HEK293 (cell line): ENCODE measurements around the gene CORT.

Experiments used
- CTCF ChIA-PET: fragments of 350-600 bp; formaldehyde crosslinking; extraction: SDS; loops from one replicate; lab custom pipeline; 2021; ENCODE audit warnings: antibody characterized with exemption; lab: Yijun Ruan, JAX
- POLR2A ChIA-PET: fragments of 300-600 bp; formaldehyde crosslinking; extraction: SDS; loops from one replicate; lab custom pipeline; 2020; ENCODE audit warnings: antibody characterized with exemption, inconsistent platforms; lab: Yijun Ruan, JAX
- H3K27ac ChIP-seq: fragments of 200-500 bp; sonication (Bioruptor generic); 2 replicates; pipeline ENCODE4 v1.5.1; 2014; ENCODE audit warnings: low read depth, low read length, control low read depth, inconsistent platforms; ENCODE audit errors: extremely low read depth
- H3K36me3 ChIP-seq, 2 experiments: fragments of 200-500 bp in 1 of 2; sonication (Bioruptor generic) in 1 of 2; 1 replicate in 1 of 2; 2 replicates in 1 of 2; pipeline ENCODE4 v1.5.1; 2014 to 2017; ENCODE audit warnings: inconsistent platforms in 2 of 2, low read length in 2 of 2; ENCODE audit not compliant: control insufficient read depth in 2 of 2, insufficient read depth in 1 of 2
- H3K4me1 ChIP-seq: fragments of 200-500 bp; sonication (Bioruptor generic); 2 replicates; pipeline ENCODE4 v1.5.1; 2014; ENCODE audit warnings: mild to moderate bottlenecking, low read length, inconsistent platforms; ENCODE audit not compliant: control insufficient read depth, insufficient read depth
- H3K4me3 ChIP-seq: 2 replicates; pipeline ENCODE4 v1.5.1; 2011; ENCODE audit warnings: low read depth, mild to moderate bottlenecking, control low read depth, low read length, moderate library complexity
- H3K9me3 ChIP-seq: fragments of 200-500 bp; sonication (Bioruptor generic); 2 replicates; pipeline ENCODE4 v1.5.1; 2014; ENCODE audit warnings: low read depth, low read length, inconsistent platforms; ENCODE audit not compliant: control insufficient read depth, insufficient read depth
- GLIS1 ChIP-seq: fragments of 450-650 bp; formaldehyde crosslinking; IDR thresholded peaks from 2 replicates; pipeline ENCODE4 v1.5.1; 2016; ENCODE audit warnings: missing biosample characterization, missing genetic modification characterization
- HIC1 ChIP-seq: fragments of 450-650 bp; formaldehyde crosslinking; IDR thresholded peaks from 2 replicates; pipeline ENCODE4 v1.5.1; 2016; ENCODE audit warnings: missing biosample characterization, missing genetic modification characterization
- IKZF3 ChIP-seq: fragments of 450-650 bp; IDR thresholded peaks from 2 replicates; pipeline ENCODE4 v1.5.0; 2018; ENCODE audit warnings: missing biosample characterization, mild to moderate bottlenecking, missing genetic modification characterization, moderate library complexity
- KLF17 ChIP-seq: fragments of 450-650 bp; formaldehyde crosslinking; IDR thresholded peaks from 2 replicates; pipeline ENCODE4 v1.5.1; 2016; ENCODE audit warnings: missing biosample characterization, missing genetic modification characterization
- KLF8 ChIP-seq: fragments of 450-650 bp; formaldehyde crosslinking; IDR thresholded peaks from 2 replicates; pipeline ENCODE4 v1.5.1; 2016; ENCODE audit warnings: missing biosample characterization, missing genetic modification characterization
- OSR2 ChIP-seq: fragments of 450-650 bp; formaldehyde crosslinking; IDR thresholded peaks from 2 replicates; pipeline ENCODE4 v1.5.1; 2016; ENCODE audit warnings: missing biosample characterization, missing genetic modification characterization
- PRDM1 ChIP-seq: fragments of 450-650 bp; formaldehyde crosslinking; IDR thresholded peaks from 2 replicates; pipeline ENCODE4; 2016; ENCODE audit warnings: missing biosample characterization, missing genetic modification characterization
- PRDM10 ChIP-seq: fragments of 450-650 bp; formaldehyde crosslinking; IDR thresholded peaks from 2 replicates; pipeline ENCODE4 v1.5.1; 2016; ENCODE audit warnings: missing biosample characterization, missing genetic modification characterization
- PRDM6 ChIP-seq: fragments of 450-650 bp; formaldehyde crosslinking; IDR thresholded peaks from 2 replicates; pipeline ENCODE4 v1.5.1; 2017; ENCODE audit warnings: missing biosample characterization, missing genetic modification characterization
- SP7 ChIP-seq: fragments of 450-650 bp; formaldehyde crosslinking; IDR thresholded peaks from 2 replicates; pipeline ENCODE4 v1.5.1; 2016; ENCODE audit warnings: missing biosample characterization, missing genetic modification characterization
- ZBTB17 ChIP-seq: fragments of 450-650 bp; formaldehyde crosslinking; IDR thresholded peaks from 2 replicates; pipeline ENCODE4 v1.5.1; 2016; ENCODE audit warnings: missing biosample characterization, missing genetic modification characterization
- ZEB2 ChIP-seq: fragments of 450-650 bp; formaldehyde crosslinking; IDR thresholded peaks from 2 replicates; pipeline ENCODE4 v1.5.1; 2016; ENCODE audit warnings: missing biosample characterization, missing genetic modification characterization
- ZFP69B ChIP-seq: fragments of 450-650 bp; formaldehyde crosslinking; IDR thresholded peaks from 2 replicates; pipeline ENCODE4 v1.5.1; 2016; ENCODE audit warnings: missing biosample characterization, missing genetic modification characterization
- ZNF18 ChIP-seq: fragments of 450-650 bp; formaldehyde crosslinking; IDR thresholded peaks from 2 replicates; pipeline ENCODE4 v1.5.1; 2016; ENCODE audit warnings: missing biosample characterization, missing genetic modification characterization
- ZNF184 ChIP-seq: fragments of 450-650 bp; IDR thresholded peaks from 2 replicates; pipeline ENCODE4 v1.5.1; 2018; ENCODE audit warnings: missing biosample characterization, mild to moderate bottlenecking, missing genetic modification characterization
- ZNF366 ChIP-seq: fragments of 450-650 bp; formaldehyde crosslinking; conservative IDR thresholded peaks from 2 replicates; pipeline ENCODE4 v1.5.1; 2016; ENCODE audit warnings: missing biosample characterization, missing genetic modification characterization
- ZNF398 ChIP-seq: fragments of 450-650 bp; formaldehyde crosslinking; IDR thresholded peaks from 2 replicates; pipeline ENCODE4 v1.5.1; 2017; ENCODE audit warnings: missing biosample characterization, missing genetic modification characterization
- ZNF473 ChIP-seq: fragments of 450-650 bp; formaldehyde crosslinking; IDR thresholded peaks from 2 replicates; pipeline ENCODE4 v1.5.1; 2017; ENCODE audit warnings: missing biosample characterization, missing genetic modification characterization
- ZNF510 ChIP-seq: fragments of 450-650 bp; formaldehyde crosslinking; IDR thresholded peaks from 2 replicates; pipeline ENCODE4 v1.5.1; 2018; ENCODE audit warnings: mild to moderate bottlenecking, missing genetic modification characterization, missing biosample characterization; ENCODE audit not compliant: insufficient replicate concordance
- ZNF600 ChIP-seq: fragments of 450-650 bp; formaldehyde crosslinking; IDR thresholded peaks from 2 replicates; pipeline ENCODE4 v1.5.1; 2016; ENCODE audit warnings: missing biosample characterization, missing genetic modification characterization
- ZNF629 ChIP-seq: fragments of 450-650 bp; formaldehyde crosslinking; IDR thresholded peaks from 2 replicates; pipeline ENCODE4 v1.5.1; 2017; ENCODE audit warnings: missing biosample characterization, missing genetic modification characterization
- ZNF660 ChIP-seq: fragments of 450-650 bp; IDR thresholded peaks from 2 replicates; pipeline ENCODE4 v1.5.1; 2018; ENCODE audit warnings: missing biosample characterization, mild to moderate bottlenecking, missing genetic modification characterization
- ZSCAN5A ChIP-seq: fragments of 450-650 bp; formaldehyde crosslinking; IDR thresholded peaks from 2 replicates; pipeline ENCODE4 v1.5.1; 2016; ENCODE audit warnings: missing biosample characterization, missing genetic modification characterization

The CORT gene

GRCh38 chr1:10459184-10459583 lies 9.4 kb downstream of the CORT start:
- ChIA-PET POLR2A (interaction anchor here (1.3 kb wide), 1 partner anchor 9 kb away, joined by 6 read pairs; the partner anchor contains the start of gene CORT), CTCF (interaction anchor here (0.6 kb wide), 1 partner anchor 43 kb away, joined by 4 read pairs; no protein-coding TSS in a partner anchor)
- Histone ChIP-seq H3K9me3 (no peaks in the 10 kb centered on the region), H3K4me3 (no peak overlapping the region), H3K27ac (no peak overlapping the region), H3K36me3 (peaks cover 29 to 60% of the 10 kb centered on the region in 2 experiments), H3K4me1 (peaks cover 4% of the 10 kb centered on the region; the same call in 1 of the 2 replicates)
- TF ChIP-seq HIC1 (tag by site-specific recombination) (peak; percentile 72; the same call in 1 of the 2 replicates), KLF8 (tag by site-specific recombination) (peak; percentile 44; the same call in 1 of the 2 replicates), ZNF660 (tag by site-specific recombination) (peak; percentile 52; the same call in 1 of the 2 replicates), ZFP69B (tag by site-specific recombination) (no peak), ZNF473 (no peak), ZNF18 (tag by site-specific recombination) (peak; percentile 84; the same call in 1 of the 2 replicates), PRDM10 (tag by site-specific recombination) (0 out of 2 replicates have a peak, but pooled peaks have one; percentile 26), ZNF510 (tag by site-specific recombination) (no peak), PRDM6 (tag by site-specific recombination) (no peak; the same call in 1 of the 2 replicates), ZNF398 (tag by site-specific recombination) (no peak), ZEB2 (peak; percentile 43; the same call in 1 of the 2 replicates), GLIS1 (tag by site-specific recombination) (peak; percentile 75), ZSCAN5A (tag by site-specific recombination) (no peak), ZNF629 (tag by site-specific recombination) (0 out of 2 replicates have a peak, but pooled peaks have one; percentile 34), SP7 (tag by site-specific recombination) (peak; percentile 68), IKZF3 (tag by site-specific recombination) (peak; percentile 33; the same call in 1 of the 2 replicates), ZNF184 (tag by site-specific recombination) (0 out of 2 replicates have a peak, but pooled peaks have one; percentile 36), OSR2 (tag by site-specific recombination) (peak; percentile 70), ZNF600 (tag by site-specific recombination) (peak; percentile 56; the same call in 1 of the 2 replicates), PRDM1 (tag by site-specific recombination) (peak; percentile 46; the same call in 1 of the 2 replicates), KLF17 (tag by site-specific recombination) (0 out of 2 replicates have a peak, but pooled peaks have one; percentile 21), ZBTB17 (peak; percentile 89), ZNF366 (tag by site-specific recombination) (peak; percentile 60; the same call in 1 of the 2 replicates)
